ENCODE measurements around the gene CMBL.
"Not testable (repeated sequence)": the region's sequence is repeated elsewhere in the genome, so short reads cannot be mapped to it uniquely, and the experiment has no call there.

CMBL gene

GRCh38 chr5:10333154-10334006 lies 25.7 kb upstream of the CMBL start:
- DNase-seq (ENCODE audit: low read depth) = no peak

GRCh38 chr5:10332301-10332700 lies 24.6 kb upstream of the CMBL start:
- DNase-seq (ENCODE audit: low read depth) = no peak

GRCh38 chr5:10331341-10331796 lies 23.7 kb upstream of the CMBL start:
- no peak for DNase-seq (ENCODE audit: low read depth)

- no peak for DNase-seq (ENCODE audit: low read depth)
These were observed 23.0 kb upstream of the CMBL start for GRCh38 chr5:10330511-10331230.

- no peak for DNase-seq (ENCODE audit: low read depth)
These were observed 22.2 kb upstream of the CMBL start for GRCh38 chr5:10329820-10330481.

GRCh38 chr5:10329446-10329819 lies 21.7 kb upstream of the CMBL start:
- DNase-seq (ENCODE audit: low read depth) = no peak

GRCh38 chr5:10328323-10328722 lies 20.6 kb upstream of the CMBL start:
- no peak for DNase-seq (ENCODE audit: low read depth)

- no peak for DNase-seq (ENCODE audit: low read depth)
These were observed 17.0 kb upstream of the CMBL start for GRCh38 chr5:10324518-10325370.

GRCh38 chr5:10323588-10324488 lies 16.1 kb upstream of the CMBL start:
- DNase-seq (ENCODE audit: low read depth) = no peak

GRCh38 chr5:10321882-10322281 lies 14.2 kb upstream of the CMBL start:
- no peak for DNase-seq (ENCODE audit: low read depth)

GRCh38 chr5:10320793-10321192 lies 13.1 kb upstream of the CMBL start:
- no peak for DNase-seq (ENCODE audit: low read depth)

- no peak for DNase-seq (ENCODE audit: low read depth)
These were observed 11.6 kb upstream of the CMBL start for GRCh38 chr5:10319202-10319851.

GRCh38 chr5:10317825-10318682 lies 10.4 kb upstream of the CMBL start:
- DNase-seq (ENCODE audit: low read depth) = no peak

- DNase-seq (ENCODE audit: low read depth) = no peak
These were observed 8.3 kb upstream of the CMBL start for GRCh38 chr5:10315824-10316509.

GRCh38 chr5:10315201-10315600 lies 7.5 kb upstream of the CMBL start:
- DNase-seq (ENCODE audit: low read depth) = no peak

GRCh38 chr5:10311595-10312425 lies 4.1 kb upstream of the CMBL start:
- DNase-seq (ENCODE audit: low read depth) = no peak

- not testable (repeated sequence) for DNase-seq (ENCODE audit: low read depth)
These were observed 3.3 kb upstream of the CMBL start for GRCh38 chr5:10310835-10311570.
